C4-2B (cell line): ENCODE data around the gene NDE1.

Experiments
- H3K27ac ChIP-seq: fragments of 450-650 bp; 2 replicates; pipeline ENCODE4 v1.5.1; 2017
- CTCF ChIP-seq: fragments of 450-650 bp; conservative IDR thresholded peaks from 2 replicates; pipeline ENCODE4 v1.5.1; 2017; ENCODE audit warnings: mild to moderate bottlenecking
- ZFX ChIP-seq: fragments of 450-650 bp; IDR thresholded peaks from 2 replicates; pipeline ENCODE4 v1.6.1; 2017

The NDE1 gene

GRCh38 chr16:15766918-15767317 lies 116.9 kb downstream of the NDE1 start:
- no peak for TF ChIP-seq CTCF
- no peak for TF ChIP-seq ZFX
- H3K27ac ChIP-seq: no peak overlapping the region

GRCh38 chr16:15768201-15768600 lies 118.2 kb downstream of the NDE1 start:
- TF ChIP-seq CTCF (no peak), ZFX (no peak)
- no peak overlapping the region for H3K27ac ChIP-seq

- TF ChIP-seq ZFX: no peak
- no peak for TF ChIP-seq CTCF
- no peak overlapping the region for H3K27ac ChIP-seq
Measured at GRCh38 chr16:15769239-15769638, 119.2 kb downstream of the NDE1 start.

DNA sequence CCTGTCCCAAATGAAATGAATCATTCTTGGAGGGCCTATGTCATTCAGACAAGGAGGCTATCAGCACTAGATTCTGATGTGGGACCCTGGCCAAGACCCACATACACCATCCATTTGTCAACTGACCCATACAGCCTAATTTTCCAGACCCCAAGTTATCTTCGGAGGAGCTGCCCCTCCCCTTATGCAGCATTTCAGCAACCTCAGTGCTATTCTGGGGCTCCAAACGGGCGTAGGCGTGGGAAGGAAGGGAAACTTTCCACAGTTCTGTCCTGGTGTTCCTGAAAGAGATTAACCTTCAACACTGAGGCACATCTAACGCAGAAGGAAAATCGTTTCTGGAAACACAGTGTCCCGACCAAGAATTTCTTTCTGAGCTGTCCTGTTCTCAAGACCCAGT lies 120.1 kb downstream of the NDE1 start:
- no peak for TF ChIP-seq ZFX
- TF ChIP-seq CTCF: no peak
- no peak overlapping the region for H3K27ac ChIP-seq

GRCh38 chr16:15770512-15770911 lies 120.5 kb downstream of the NDE1 start:
- TF ChIP-seq CTCF (no peak), ZFX (no peak)

DNA sequence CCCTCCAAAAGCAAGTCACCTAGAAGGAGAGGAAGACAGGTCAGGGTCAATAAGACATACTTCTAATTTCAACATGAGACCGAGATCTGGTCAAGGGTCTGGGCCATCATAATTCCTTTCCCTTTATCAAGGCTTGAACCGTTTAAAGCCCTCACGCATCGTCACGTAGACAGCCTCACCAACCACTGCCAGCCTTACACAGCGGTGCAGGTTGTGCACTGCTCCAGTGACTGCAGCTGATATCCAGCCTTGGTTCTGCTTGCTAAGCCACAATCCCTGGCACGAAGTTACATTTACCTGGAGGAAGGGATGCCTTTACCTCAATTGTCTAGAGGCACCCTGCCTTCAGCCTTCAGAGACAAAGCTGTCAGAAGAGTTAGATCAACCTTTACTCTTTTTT lies 121.6 kb downstream of the NDE1 start:
- H3K27ac ChIP-seq: no peak overlapping the region
- no peak for TF ChIP-seq ZFX
- no peak for TF ChIP-seq CTCF

More at GRCh38 chr16:15770512-15770911, 120.5 kb downstream of the NDE1 start:
- no peak overlapping the region for H3K27ac ChIP-seq

DNA sequence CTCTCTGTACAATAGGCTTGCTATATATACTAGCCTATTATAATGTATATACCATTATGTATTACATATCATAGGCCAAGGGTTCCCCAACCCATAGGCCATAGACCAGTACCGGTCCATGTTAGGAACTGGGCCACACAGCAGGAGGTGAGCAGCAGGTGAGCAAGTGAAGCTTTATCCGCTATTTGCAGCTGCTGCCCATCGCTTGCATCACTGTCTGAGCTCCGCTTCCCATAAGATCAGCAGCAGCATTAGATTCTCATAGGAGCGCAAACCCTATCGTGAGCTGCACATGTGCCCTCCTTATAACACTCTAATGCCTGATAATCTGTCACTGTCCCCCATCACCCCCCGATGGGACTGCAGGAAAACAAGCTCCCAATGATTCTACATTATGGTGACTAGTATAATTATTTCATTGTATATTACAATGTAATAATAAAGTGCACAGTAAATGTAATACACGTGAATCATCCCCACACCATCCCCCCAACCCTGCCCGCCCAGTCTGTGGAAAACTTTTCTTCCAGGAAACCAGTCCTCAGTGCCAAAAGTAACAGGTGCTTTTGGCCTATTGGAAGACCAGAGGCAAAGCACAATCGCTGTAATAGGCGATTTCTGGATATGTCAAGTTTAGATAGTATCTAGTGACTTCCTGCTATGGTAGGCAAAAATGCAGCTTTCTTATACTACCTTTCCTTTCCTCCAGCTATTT lies 122.7 kb downstream of the NDE1 start:
- TF ChIP-seq ZFX (no peak), CTCF (no peak)
- no peak overlapping the region for H3K27ac ChIP-seq
